AG04449 (cell line): ENCODE results near the gene MOB2.

Experiments
- CTCF ChIA-PET: fragments of 350-600 bp; formaldehyde crosslinking; extraction: SDS; loops from one replicate; lab custom pipeline; 2021; ENCODE audit warnings: antibody characterized with exemption; lab: Yijun Ruan, JAX
- POLR2A ChIA-PET: fragments of 400-600, 350-600 bp; formaldehyde crosslinking; extraction: SDS; loops from one replicate; lab custom pipeline; 2020; ENCODE audit warnings: antibody characterized with exemption, inconsistent platforms; lab: Yijun Ruan, JAX
- DNase-seq: peaks from one replicate; pipeline ENCODE4 v3.0.0-alpha.2; 2010; ENCODE audit warnings: low read depth, low spot score
- H3K4me3 ChIP-seq: 2 replicates; pipeline ENCODE4 v1.5.1; 2011; ENCODE audit warnings: low read depth, mild to moderate bottlenecking, control low read depth, low read length
- TF ChIP-seq, protein P1 (sequence below): IDR thresholded peaks from one replicate; pipeline ENCODE4 v1.5.1; 2011; ENCODE audit warnings: mild to moderate bottlenecking, moderate library complexity, low read length, control low read depth, inconsistent platforms; ENCODE audit not compliant: insufficient read depth; ENCODE audit errors: missing control alignments

Gene MOB2

DNA sequence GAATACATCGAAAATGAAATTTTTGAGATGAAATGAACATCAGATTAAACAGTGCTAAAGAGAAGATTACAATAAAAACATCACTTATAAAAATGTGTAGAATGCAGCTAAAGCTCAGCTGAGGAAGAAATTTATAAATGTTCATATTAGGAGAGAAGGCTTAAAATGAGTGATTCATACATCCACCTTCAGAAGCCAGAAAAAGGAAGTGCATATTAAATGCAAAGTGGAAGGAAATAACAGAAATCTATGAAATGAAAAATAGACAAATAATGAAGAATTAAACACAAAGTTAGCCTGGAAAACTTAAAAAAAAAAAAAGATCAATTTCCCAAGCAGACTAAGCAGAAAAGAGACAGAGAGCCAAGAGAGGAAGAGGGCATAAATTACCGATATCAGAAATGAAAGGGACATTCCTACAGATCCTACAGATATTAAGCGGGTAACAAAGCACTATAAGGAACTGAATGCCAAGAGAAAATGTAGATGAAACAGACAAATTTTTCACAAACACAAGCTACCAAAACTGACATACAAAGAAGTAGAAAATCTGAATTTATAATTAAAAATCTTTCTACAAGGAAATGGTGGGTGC lies 7.2 kb upstream of the MOB2 start:
- H3K4me3 ChIP-seq = no peak overlapping the region
- DNase-seq = no peak
- TF ChIP-seq, protein P1, sequence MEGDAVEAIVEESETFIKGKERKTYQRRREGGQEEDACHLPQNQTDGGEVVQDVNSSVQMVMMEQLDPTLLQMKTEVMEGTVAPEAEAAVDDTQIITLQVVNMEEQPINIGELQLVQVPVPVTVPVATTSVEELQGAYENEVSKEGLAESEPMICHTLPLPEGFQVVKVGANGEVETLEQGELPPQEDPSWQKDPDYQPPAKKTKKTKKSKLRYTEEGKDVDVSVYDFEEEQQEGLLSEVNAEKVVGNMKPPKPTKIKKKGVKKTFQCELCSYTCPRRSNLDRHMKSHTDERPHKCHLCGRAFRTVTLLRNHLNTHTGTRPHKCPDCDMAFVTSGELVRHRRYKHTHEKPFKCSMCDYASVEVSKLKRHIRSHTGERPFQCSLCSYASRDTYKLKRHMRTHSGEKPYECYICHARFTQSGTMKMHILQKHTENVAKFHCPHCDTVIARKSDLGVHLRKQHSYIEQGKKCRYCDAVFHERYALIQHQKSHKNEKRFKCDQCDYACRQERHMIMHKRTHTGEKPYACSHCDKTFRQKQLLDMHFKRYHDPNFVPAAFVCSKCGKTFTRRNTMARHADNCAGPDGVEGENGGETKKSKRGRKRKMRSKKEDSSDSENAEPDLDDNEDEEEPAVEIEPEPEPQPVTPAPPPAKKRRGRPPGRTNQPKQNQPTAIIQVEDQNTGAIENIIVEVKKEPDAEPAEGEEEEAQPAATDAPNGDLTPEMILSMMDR = no peak
- POLR2A ChIA-PET = no interaction called here
- CTCF ChIA-PET = interaction anchor here (1.7 kb wide), 1 partner anchor 22 kb away, joined by 8 read pairs; no protein-coding TSS in a partner anchor

DNA sequence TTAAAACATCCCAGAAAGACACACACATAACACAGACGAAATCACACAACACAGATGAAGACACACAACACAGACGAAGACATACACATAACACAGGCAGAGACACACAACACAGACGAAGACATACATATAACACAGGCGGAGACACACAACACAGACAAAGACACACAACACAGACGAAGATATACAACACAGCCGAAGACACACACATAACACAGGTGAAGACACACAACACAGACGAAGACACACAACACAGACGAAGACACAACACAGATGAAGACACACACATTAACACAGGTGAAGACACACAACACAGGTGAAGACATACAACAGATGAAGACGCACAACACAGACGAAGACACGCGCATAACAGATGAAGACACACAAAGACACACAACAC lies 4.8 kb upstream of the MOB2 start:
- TF ChIP-seq, protein P1 = no peak
- ChIA-PET POLR2A (no interaction called here), CTCF (no interaction called here)
- no peak overlapping the region for H3K4me3 ChIP-seq
- DNase-seq = no peak

DNA sequence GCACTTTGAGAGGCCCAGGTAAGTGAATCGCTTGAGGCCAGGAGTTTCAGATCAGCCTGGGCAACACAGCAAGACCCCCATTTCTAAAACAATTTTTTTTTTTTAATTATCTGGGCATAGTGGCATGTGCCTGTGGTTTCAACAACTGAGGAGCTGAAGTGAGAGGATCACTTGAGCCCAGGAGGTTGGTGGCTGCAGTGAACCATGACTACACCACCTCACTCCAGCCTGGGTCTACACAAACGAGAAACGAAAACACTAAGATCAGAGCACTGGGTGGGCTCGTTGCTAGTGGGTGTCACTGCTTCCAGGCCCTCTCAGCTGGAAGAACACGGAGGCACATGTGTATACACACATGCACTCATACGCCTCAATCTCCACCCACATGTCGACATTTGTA lies 4.1 kb upstream of the MOB2 start:
- POLR2A ChIA-PET = no interaction called here
- no peak overlapping the region for H3K4me3 ChIP-seq
- CTCF ChIA-PET = interaction anchor here (0.9 kb wide), 1 partner anchor 9 kb away, joined by 4 read pairs; no protein-coding TSS in a partner anchor
- TF ChIP-seq, protein P1 = no peak
- DNase-seq = no peak

DNA sequence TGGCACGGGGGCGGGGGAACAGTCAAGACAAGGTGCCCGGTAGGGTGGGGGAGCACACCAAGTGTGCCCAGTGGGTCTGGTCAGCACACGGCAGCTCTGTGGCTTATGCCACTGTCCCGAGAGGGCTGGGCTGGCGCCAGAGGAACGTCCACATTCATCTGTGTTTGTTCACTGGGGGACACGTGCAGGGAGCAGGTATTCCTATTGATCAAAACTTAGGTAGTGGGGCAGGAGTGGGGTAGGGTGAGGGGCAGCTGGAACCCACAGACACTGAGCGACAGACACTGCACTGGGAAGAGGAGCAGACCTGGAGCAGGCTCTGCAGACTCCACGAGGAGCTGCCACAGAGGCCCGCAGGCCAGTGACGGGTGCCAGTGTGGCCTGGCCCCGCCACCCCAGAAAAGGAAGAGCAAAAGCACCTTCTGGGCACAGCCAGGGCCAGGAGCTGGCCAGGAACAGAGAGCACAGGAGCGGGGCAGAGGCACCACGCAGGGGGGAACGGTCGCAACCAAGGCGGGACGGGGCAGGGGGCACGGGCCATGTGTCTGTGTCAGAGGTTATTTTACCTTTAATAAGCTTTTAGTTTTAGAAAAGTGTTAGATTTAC lies 2.1 kb upstream of the MOB2 start:
- no peak overlapping the region for H3K4me3 ChIP-seq

DNA sequence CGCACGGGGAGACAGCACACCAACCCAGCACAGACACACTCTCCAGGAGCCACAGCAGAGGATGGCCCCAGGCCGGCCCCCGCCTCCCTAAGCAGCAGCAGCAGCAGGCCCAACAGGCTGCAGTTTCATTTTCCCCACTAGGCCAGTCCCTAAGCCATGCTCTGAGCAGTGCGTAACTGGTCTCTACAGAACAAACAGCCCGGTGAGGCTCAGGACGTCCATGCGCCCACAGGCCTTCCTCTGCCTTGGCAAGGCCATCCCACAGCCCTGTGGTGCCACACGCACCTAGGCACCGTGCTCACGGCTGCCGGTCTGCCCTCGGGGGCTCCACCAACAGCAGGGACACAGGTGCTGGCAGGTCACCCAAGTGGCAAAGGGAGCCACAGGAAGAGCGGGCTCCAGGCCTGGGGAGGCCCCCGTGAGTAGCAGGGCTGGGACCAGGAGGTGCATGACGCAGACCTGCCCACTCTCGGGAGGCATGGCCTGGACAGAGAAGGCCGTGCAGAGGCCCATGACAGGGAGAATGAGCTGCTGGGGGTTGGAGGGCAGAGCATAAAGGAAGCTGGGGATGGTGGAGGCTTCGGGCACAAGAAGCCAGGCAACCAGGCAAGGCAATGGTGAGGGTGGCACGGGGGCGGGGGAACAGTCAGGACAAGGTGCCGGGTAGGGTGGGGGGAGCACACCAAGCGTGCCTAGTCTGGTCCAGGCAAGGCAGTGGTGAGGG lies 1.4 kb upstream of the MOB2 start:
- ChIA-PET CTCF (interaction anchor here (0.9 to 1.3 kb wide), 2 partner anchors 17 to 27 kb away, joined by 3 to 4 read pairs; no protein-coding TSS in a partner anchor), POLR2A (no interaction called here)
- H3K4me3 ChIP-seq = no peak overlapping the region
- DNase-seq = no peak
- TF ChIP-seq, protein P1 = no peak

More for the DNA sequence above, 2.1 kb upstream of the MOB2 start:
- DNase-seq = no peak
- ChIA-PET CTCF (interaction anchor here (1.3 to 1.6 kb wide), 2 partner anchors 18 to 26 kb away, joined by 4 to 5 read pairs; no protein-coding TSS in a partner anchor), POLR2A (no interaction called here)
- TF ChIP-seq, protein P1 = no peak
